ENCODE measurements around the gene CERS6. TPM values are rescaled to one million over a fixed set of nuclear protein-coding genes. Genes with fewer than 3 reads are reported as not detected.

The CERS6 gene
- total RNA-seq, 1 experiment from 2014 or later = 8.3 TPM

- TF ChIP-seq EZH2 (IDR thresholded peaks at IDR 0.05; ENCODE audit: low read depth) = no peak
- no peak for TF ChIP-seq CTCF (conservative IDR thresholded peaks at IDR 0.05)
- ChIA-PET POLR2A (ENCODE audit: unreplicated experiment) (no interaction called here), CTCF (no interaction called here)
- intact Hi-C loops (cut with micrococcal nuclease; ENCODE audit: unreplicated experiment) = loop anchor here (2.0 to 10.0 kb wide), 2 partner anchors 231 to 339 kb away; partner anchors contain the start of gene CERS6
- Histone ChIP-seq H3K27ac (no peak overlapping the region), H3K27me3 (ENCODE audit: insufficient read depth, low read depth) (no peaks in the 10 kb centered on the region), H3K4me3 (no peak overlapping the region), H3K36me3 (ENCODE audit: low read depth) (no peaks in the 10 kb centered on the region), H2AFZ (no peak overlapping the region), H3K9me3 (ENCODE audit: insufficient read depth, low read depth) (no peaks in the 10 kb centered on the region), H3K9me2 (ENCODE audit: insufficient read depth) (no peaks in the 10 kb centered on the region), H4K20me1 (ENCODE audit: insufficient read depth) (no peaks in the 10 kb centered on the region), H3K4me1 (replicated peaks; ENCODE audit: insufficient read depth) (no peaks in the 10 kb centered on the region), H3K4me2 (no peak overlapping the region), H3F3A (ENCODE audit: insufficient read depth, low read depth) (no peaks in the 10 kb centered on the region), H3K79me2 (ENCODE audit: low read depth) (no peaks in the 10 kb centered on the region)
- no peak for DNase-seq
- BruUV-seq (replicated peaks) = no TSS peak
These were observed 229.8 kb downstream of the CERS6 start for GRCh38 chr2:168685600-168686451.

- Histone ChIP-seq H3K4me3 (no peak overlapping the region), H3K4me2 (no peak overlapping the region), H3K27me3 (ENCODE audit: insufficient read depth, low read depth) (no peaks in the 10 kb centered on the region), H3K79me2 (ENCODE audit: low read depth) (no peaks in the 10 kb centered on the region), H3K9me2 (ENCODE audit: insufficient read depth) (no peaks in the 10 kb centered on the region), H3F3A (ENCODE audit: insufficient read depth, low read depth) (no peaks in the 10 kb centered on the region), H3K36me3 (ENCODE audit: low read depth) (no peaks in the 10 kb centered on the region), H3K4me1 (replicated peaks; ENCODE audit: insufficient read depth) (no peaks in the 10 kb centered on the region), H2AFZ (no peak overlapping the region), H4K20me1 (ENCODE audit: insufficient read depth) (no peaks in the 10 kb centered on the region), H3K9me3 (ENCODE audit: insufficient read depth, low read depth) (no peaks in the 10 kb centered on the region), H3K27ac (no peak overlapping the region)
- intact Hi-C loops (cut with micrococcal nuclease; ENCODE audit: unreplicated experiment) = loop anchor here (2.0 to 10.0 kb wide), 2 partner anchors 232 to 340 kb away; partner anchors contain the start of gene CERS6
- no TSS peak for BruUV-seq (replicated peaks)
- TF ChIP-seq EZH2 (IDR thresholded peaks at IDR 0.05; ENCODE audit: low read depth) (no peak), CTCF (conservative IDR thresholded peaks at IDR 0.05) (no peak)
- CTCF ChIA-PET = no interaction called here
- DNase-seq = no peak
- POLR2A ChIA-PET (ENCODE audit: unreplicated experiment) = no interaction called here
These were observed 230.6 kb downstream of the CERS6 start for GRCh38 chr2:168686452-168687191.

- no peaks in the 10 kb centered on the region for H3K79me2 ChIP-seq (ENCODE audit: low read depth)
- H3K4me1 ChIP-seq (replicated peaks; ENCODE audit: insufficient read depth) = no peaks in the 10 kb centered on the region
- no peaks in the 10 kb centered on the region for H3K27me3 ChIP-seq (ENCODE audit: insufficient read depth, low read depth)
- H3K9me2 ChIP-seq (ENCODE audit: insufficient read depth) = no peaks in the 10 kb centered on the region
- TF ChIP-seq EZH2 (IDR thresholded peaks at IDR 0.05; ENCODE audit: low read depth) (no peak), CTCF (conservative IDR thresholded peaks at IDR 0.05) (peak; percentile 35; the same call in 1 of the 2 replicates)
- H3K9me3 ChIP-seq (ENCODE audit: insufficient read depth, low read depth) = no peaks in the 10 kb centered on the region
- H3K27ac ChIP-seq = no peak overlapping the region
- H3K4me3 ChIP-seq = no peak overlapping the region
- no peak overlapping the region for H2AFZ ChIP-seq
- DNase-seq = no peak
- intact Hi-C loops (cut with micrococcal nuclease; ENCODE audit: unreplicated experiment) = loop anchor here (2.0 to 10.0 kb wide), 2 partner anchors 233 to 341 kb away; partner anchors contain the start of gene CERS6
- no peaks in the 10 kb centered on the region for H3K36me3 ChIP-seq (ENCODE audit: low read depth)
- H3K4me2 ChIP-seq = no peak overlapping the region
- ChIA-PET POLR2A (ENCODE audit: unreplicated experiment) (no interaction called here), CTCF (no interaction called here)
- BruUV-seq (replicated peaks) = no TSS peak
- H4K20me1 ChIP-seq (ENCODE audit: insufficient read depth) = no peaks in the 10 kb centered on the region
- no peaks in the 10 kb centered on the region for H3F3A ChIP-seq (ENCODE audit: insufficient read depth, low read depth)
These were observed 231.2 kb downstream of the CERS6 start for GRCh38 chr2:168687314-168687713.
